Activated T-helper 1 cell treated with anti-CD3 and anti-CD28 coated beads, Interleukin-12 subunit alpha, Interleukin-12 subunit beta, Interleukin-2, Interleukin-4 antibody, amounts not matched to agents 30 ng/mL and 10 ng/mL and 1 ng/mL, durations not matched to agents 14 hours and 24 hours and 36 hours (primary cell): ENCODE results near the gene CERCAM. TPM values are rescaled to one million over a fixed set of nuclear protein-coding genes. Genes with fewer than 3 reads are reported as not detected.
"Not testable (repeated sequence)": the region's sequence is repeated elsewhere in the genome, so short reads cannot be mapped to it uniquely, and the experiment has no call there.

Experiments used
- DNase-seq: peaks from one replicate; pipeline ENCODE4 v3.0.0; 2021; ENCODE audit warnings: low spot score
- H3K27ac Mint-ChIP-seq: one replicate; pipeline ENCODE4 v1.8.0; 2021; ENCODE audit warnings: mild to moderate bottlenecking, mixed read lengths
- H3K27me3 Mint-ChIP-seq: one replicate; pipeline ENCODE4 v1.8.0; 2022; ENCODE audit warnings: mild to moderate bottlenecking, moderate library complexity, mixed read lengths; ENCODE audit not compliant: insufficient read depth
- H3K36me3 Mint-ChIP-seq: one replicate; pipeline ENCODE4 v1.8.0; 2021; ENCODE audit warnings: low read depth, mixed read lengths
- H3K4me1 Mint-ChIP-seq: one replicate; pipeline ENCODE4 v1.8.0; 2021; ENCODE audit warnings: low read depth, mixed read lengths
- H3K4me3 Mint-ChIP-seq: one replicate; pipeline ENCODE4 v1.8.0; 2021; ENCODE audit warnings: mild to moderate bottlenecking, moderate library complexity, mixed read lengths
- H3K9me3 Mint-ChIP-seq: one replicate; pipeline ENCODE4 v1.8.0; 2021; ENCODE audit warnings: mixed read lengths
- intact Hi-C: fragments of 100-400 bp; cut with micrococcal nuclease; formaldehyde crosslinking; loops from one replicate; pipeline ENCODE4 v1.15.1; 2024
- total RNA-seq: library from RNA; stranded (reverse); gene quantifications from 2 replicates; pipeline ENCODE4 v1.2.3, GENCODE V29; 2022

Gene CERCAM
- total RNA-seq, 1 donor from 2014 or later, result 1.6 TPM

DNA sequence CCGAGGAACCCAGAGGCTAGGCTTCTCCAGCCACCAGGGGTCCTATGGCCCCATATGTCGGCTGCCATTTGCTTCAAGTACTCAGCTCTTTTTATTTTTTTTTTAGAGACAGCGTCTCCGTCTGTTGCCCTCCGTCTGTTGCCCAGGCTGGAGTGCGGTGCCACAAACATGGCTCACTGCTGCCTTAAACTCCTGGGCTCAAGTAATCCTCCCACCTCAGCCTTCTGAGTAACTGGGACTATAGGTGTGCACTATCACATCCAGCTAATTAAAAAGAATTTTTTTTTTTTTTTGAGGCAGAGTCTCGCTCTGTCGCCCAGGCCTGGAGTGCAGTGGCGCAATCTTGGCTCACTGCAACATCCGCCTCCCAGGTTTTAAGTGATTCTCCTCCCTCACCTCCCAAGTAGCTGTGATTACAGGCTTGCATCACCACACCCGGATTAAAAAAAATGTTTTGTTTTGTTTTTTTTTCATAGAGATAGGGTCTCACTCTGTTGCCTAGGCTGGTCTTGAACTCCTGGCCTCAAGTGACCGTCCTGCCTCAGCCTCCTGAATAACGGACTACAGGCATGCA, 8.9 kb downstream of the CERCAM start:
- intact Hi-C loops, result no loop called here
- H3K27me3 Mint-ChIP-seq, result peaks cover 4% of the 10 kb centered on the region

DNA sequence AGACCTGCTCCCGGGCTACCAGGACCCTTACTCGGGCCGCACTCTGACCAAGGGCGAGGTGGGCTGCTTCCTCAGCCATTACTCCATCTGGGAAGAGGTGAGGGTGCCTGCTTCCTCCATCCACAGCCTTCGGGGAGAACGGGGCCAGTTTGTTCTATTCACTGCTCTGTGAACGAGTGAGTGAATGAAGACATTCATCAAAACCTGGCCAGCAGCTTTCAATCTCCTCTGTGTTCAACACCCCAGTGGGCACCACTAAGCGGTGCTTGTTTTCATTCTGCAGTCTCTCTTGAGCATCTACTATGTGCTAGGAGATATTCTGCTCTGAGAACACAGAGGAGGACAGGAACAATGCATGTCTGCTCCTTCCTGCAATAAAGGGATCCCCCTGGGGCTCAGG, 10.6 kb downstream of the CERCAM start:
- H3K27ac Mint-ChIP-seq, result peak overlapping the region; percentile 2
- no peaks in the 10 kb centered on the region for H3K4me1 Mint-ChIP-seq
- H3K4me3 Mint-ChIP-seq, result no peak overlapping the region

More for the DNA sequence above, 8.9 kb downstream of the CERCAM start:
- H3K4me3 Mint-ChIP-seq, result no peak overlapping the region
- no peak for DNase-seq
- H3K27ac Mint-ChIP-seq, result no peak overlapping the region
- no peaks in the 10 kb centered on the region for H3K36me3 Mint-ChIP-seq
- no peaks in the 10 kb centered on the region for H3K9me3 Mint-ChIP-seq
- no peaks in the 10 kb centered on the region for H3K4me1 Mint-ChIP-seq

DNA sequence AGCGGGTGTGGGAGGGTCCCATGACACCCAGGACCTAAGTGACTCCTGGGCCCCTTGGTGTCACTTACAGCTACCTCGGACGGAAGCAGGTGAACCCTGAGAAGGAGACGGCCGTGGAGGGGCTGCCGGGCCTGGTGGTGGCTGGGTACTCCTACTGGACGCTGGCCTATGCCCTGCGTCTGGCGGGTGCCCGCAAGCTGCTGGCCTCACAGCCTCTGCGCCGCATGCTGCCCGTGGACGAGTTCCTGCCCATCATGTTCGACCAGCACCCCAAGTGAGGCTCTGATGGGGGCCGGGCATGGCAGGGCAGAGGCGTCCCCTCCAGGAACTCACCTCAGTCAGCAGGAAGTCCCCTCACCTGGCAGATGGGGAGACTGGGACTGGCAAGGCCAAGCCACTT, 13.7 kb downstream of the CERCAM start:
- Mint-ChIP-seq H3K9me3 (no peaks in the 10 kb centered on the region), H3K27ac (no peak overlapping the region), H3K4me1 (peaks cover 5% of the 10 kb centered on the region), H3K27me3 (peaks cover 2% of the 10 kb centered on the region), H3K4me3 (no peak overlapping the region), H3K36me3 (no peaks in the 10 kb centered on the region)
- intact Hi-C loops, result no loop called here
- DNase-seq, result no peak

More for the DNA sequence above, 10.6 kb downstream of the CERCAM start:
- intact Hi-C loops, result no loop called here
- H3K27me3 Mint-ChIP-seq, result peaks cover 4% of the 10 kb centered on the region
- DNase-seq, result no peak
- no peaks in the 10 kb centered on the region for H3K36me3 Mint-ChIP-seq
- H3K9me3 Mint-ChIP-seq, result no peaks in the 10 kb centered on the region

DNA sequence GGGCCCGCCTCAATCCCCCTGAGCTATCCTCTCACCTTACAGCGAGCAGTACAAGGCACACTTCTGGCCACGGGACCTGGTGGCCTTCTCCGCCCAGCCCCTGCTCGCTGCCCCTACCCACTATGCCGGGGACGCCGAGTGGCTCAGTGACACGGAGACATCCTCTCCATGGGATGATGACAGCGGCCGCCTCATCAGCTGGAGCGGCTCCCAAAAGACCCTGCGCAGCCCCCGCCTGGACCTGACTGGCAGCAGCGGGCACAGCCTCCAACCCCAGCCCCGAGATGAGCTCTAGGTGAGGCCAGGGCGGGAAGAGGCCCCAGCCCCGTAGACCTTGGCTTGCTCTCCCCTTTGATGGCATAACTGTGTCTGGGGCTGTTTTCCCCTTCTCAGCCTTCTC, 15.0 kb downstream of the CERCAM start:
- Mint-ChIP-seq H3K4me3 (no peak overlapping the region), H3K27ac (no peak overlapping the region), H3K9me3 (no peaks in the 10 kb centered on the region), H3K36me3 (no peaks in the 10 kb centered on the region), H3K4me1 (peaks cover 5% of the 10 kb centered on the region), H3K27me3 (peaks cover 2% of the 10 kb centered on the region)
- intact Hi-C loops, result no loop called here
- DNase-seq, result no peak

DNA sequence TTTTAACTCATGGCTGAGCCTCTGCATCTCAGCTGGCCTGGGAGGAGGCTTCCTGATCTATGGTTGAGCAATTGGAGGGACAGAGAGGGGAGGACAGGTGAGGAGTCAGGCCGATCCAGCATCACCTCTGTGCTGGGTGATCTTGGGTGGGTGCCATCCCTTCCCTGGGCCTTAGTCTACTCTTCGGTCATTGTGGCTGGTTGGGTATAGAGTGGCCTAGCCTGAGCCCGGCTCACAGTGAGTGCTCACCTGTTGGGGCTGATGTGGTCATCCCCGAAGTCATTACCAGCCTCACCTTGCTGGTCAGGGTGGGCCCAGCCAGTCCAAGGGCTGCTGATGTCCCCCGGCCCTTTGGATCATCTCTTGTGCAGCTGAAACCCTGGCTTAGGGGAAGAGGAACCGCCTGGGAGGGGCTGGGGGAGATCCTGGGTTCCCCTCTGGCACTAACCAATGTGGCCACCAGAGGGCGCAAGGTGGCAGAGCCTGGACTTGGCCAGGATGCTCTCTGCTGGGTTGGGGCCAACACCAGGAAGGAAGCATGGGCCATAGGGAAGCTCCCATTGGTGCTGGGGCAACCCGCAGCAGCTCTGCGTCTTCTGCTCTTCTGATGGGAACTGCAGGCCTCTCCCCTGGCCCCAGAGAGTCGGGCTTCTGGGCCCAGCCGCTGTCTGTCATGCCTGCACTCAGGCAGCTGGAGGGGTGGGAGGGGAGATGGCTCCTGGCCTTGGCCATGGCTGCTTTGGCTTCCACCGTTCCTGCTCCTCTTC, 17.9 kb downstream of the CERCAM start:
- H3K27ac Mint-ChIP-seq, result no peak overlapping the region
- intact Hi-C loops, result no loop called here

DNA sequence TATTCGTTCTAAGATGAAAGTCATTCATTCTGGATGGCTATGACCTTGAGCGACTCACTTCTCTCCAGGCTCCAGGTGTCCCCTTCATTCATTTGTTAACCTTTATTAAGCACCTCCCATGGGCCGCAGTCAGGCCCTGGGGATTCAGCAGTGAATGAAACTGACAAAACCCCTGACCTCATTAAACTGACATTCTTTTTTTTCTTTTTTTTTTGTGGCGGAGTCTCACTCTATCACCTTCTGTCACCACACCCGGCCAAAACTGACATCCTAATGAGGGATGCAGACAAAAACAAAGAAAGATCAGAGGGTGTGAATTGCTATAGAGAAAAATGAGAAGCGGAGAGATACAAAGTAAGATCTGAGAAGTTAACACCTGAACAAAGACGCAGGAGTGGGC, 18.6 kb downstream of the CERCAM start:
- no peak overlapping the region for H3K27ac Mint-ChIP-seq
- no peak overlapping the region for H3K4me3 Mint-ChIP-seq
- DNase-seq, result no peak
- H3K9me3 Mint-ChIP-seq, result no peaks in the 10 kb centered on the region
- no peaks in the 10 kb centered on the region for H3K27me3 Mint-ChIP-seq
- intact Hi-C loops, result no loop called here
- peaks cover 5% of the 10 kb centered on the region for H3K4me1 Mint-ChIP-seq
- no peaks in the 10 kb centered on the region for H3K36me3 Mint-ChIP-seq

More for the DNA sequence above, 17.9 kb downstream of the CERCAM start:
- Mint-ChIP-seq H3K36me3 (no peaks in the 10 kb centered on the region), H3K4me3 (no peak overlapping the region), H3K9me3 (no peaks in the 10 kb centered on the region), H3K27me3 (no peaks in the 10 kb centered on the region), H3K4me1 (peaks cover 5% of the 10 kb centered on the region)
- peak; percentile 74 for DNase-seq

DNA sequence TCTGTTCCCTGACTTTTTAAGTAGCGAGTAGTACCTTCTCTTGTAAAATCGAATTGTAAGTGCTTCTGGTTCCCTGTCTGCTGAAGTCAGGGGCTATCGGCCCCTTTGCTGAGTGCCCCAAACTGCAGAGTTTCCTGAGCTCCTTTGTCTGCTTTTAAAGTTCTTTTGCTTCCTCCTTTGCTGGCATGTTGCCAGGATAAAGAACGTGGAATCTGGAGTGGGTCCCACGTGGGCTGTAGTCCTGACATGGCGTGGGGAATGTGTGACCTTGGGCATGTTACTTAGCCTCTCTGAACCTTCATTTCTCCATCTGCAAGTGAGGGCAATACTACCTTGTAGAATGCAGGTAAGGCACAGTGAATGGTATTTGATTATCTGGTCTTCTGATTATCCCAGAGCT, 21.5 kb downstream of the CERCAM start:
- Mint-ChIP-seq H3K4me3 (no peak overlapping the region), H3K27me3 (peaks cover 1% of the 10 kb centered on the region), H3K27ac (no peak overlapping the region), H3K4me1 (peaks cover 5% of the 10 kb centered on the region), H3K36me3 (no peaks in the 10 kb centered on the region), H3K9me3 (no peaks in the 10 kb centered on the region)
- intact Hi-C loops, result no loop called here
- DNase-seq, result no peak

DNA sequence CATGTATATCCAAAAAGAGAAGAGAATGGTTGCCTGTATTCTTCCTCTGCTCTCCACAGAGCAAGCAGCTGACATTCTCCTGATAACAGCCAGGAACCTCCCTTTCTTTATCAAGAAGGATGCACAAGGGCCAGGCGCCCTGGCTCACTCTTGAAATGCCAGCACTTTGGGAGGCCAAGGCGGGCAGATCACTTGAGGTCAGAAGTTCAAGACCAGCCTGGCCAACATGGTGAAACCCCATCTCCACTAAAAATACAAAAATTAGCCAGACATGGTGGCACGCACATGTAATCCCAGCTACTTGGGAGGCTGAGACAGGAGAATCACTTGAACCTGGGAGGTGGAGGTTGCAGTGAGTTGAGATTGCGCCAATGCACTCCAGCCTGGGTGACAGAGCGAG, 25.8 kb downstream of the CERCAM start:
- H3K27ac Mint-ChIP-seq, result not testable (repeated sequence)

DNA sequence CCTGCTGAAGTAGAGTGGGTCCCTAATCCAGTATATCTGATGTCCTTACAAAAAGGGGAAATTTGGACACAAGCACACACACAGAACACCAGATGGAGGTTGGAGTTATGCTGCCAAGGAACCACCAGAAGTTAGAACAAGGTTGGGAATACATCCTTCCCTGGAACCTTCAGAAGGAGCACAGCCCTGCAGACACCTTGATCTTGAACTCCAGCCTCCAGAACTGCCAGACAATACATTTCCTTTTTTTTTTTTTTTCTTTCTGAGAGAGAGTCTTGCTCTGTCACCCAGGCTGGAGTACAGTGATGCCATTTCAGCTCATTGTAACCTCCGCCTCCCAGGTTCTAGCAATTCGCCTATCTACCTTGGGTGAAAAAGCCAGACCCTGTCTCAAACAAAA, 28.1 kb downstream of the CERCAM start:
- Mint-ChIP-seq H3K4me1 (no peaks in the 10 kb centered on the region), H3K36me3 (no peaks in the 10 kb centered on the region), H3K27me3 (peaks cover 6% of the 10 kb centered on the region), H3K4me3 (no peak overlapping the region), H3K27ac (no peak overlapping the region), H3K9me3 (no peaks in the 10 kb centered on the region)
- intact Hi-C loops, result no loop called here
- no peak for DNase-seq

More for the DNA sequence above, 25.8 kb downstream of the CERCAM start:
- H3K27me3 Mint-ChIP-seq, DNase-seq, intact Hi-C loops, H3K36me3 Mint-ChIP-seq, H3K4me3 Mint-ChIP-seq, H3K4me1 Mint-ChIP-seq, H3K9me3 Mint-ChIP-seq: not testable (repeated sequence)

DNA sequence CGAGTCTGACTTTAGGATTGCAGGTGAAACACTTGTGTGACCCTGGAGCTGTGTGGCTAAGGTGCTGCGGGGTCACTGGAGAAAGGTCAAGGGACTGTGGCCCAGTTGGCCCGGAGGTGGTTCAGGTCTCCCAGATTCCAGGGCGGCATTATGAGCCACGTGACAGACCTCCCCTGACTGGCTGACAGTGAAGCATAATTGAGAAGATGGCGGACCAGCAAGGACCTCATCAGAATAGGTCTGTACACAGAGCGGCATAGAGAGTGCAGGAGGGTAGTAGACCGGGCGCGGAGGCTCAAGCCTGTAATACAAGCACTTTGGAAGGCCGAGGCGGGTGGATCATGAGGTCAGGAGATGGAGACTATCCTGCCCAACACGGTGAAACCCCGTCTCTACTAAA, 34.3 kb downstream of the CERCAM start:
- no peak for DNase-seq
- Mint-ChIP-seq H3K4me3 (peak overlapping the region; percentile 60), H3K27me3 (peaks cover 3% of the 10 kb centered on the region), H3K4me1 (peaks cover 13% of the 10 kb centered on the region), H3K9me3 (no peaks in the 10 kb centered on the region), H3K27ac (peak overlapping the region; percentile 31), H3K36me3 (peaks cover 10% of the 10 kb centered on the region)
- intact Hi-C loops, result loop anchor here (5.0 kb wide), 1 partner anchor 362 kb away; the partner anchor contains the start of gene ENDOG

DNA sequence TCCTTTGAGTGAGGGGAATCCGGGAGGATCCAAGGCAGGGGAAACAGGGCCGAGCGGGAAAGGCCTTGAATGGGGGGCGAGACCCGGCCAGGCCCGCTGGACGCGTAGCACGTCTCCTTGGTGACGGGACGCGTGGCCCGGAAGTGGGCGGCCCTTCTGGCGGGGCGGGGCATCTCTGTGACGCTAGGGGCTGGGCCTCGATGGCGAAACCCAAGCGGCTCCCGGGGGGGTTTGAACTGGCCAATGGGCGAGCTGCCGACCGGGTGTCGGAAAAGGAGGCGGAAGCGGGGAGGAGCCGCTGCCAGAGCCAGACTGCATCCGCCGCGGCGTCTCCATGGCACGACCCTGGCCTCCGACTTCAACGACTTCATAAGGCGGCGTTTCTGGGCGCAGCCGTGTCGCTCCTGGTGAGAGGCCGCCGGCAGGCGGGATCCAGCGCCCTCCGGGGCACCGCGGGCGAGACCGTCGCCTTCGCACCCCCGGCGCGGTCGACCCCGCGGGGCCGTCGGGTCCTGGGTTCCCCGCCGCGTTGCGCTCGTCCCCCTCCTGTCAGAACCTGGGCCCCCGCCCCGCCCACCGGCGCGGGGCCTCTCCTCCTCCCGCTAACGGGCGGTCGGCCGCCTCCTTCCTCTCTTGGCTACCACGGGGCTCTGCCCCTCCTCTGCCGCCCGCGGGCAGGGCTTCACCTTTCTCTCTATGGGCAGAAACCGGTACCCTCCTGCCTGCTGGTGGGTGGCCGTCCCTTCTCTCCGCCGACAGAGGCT, 35.4 kb downstream of the CERCAM start, which contains the start of gene ODF2:
TSS of gene ODF2 (plus strand) at position 158 of the 764 bp plus-strand sequence. CDS start at position 244, 86 bp downstream.
- Mint-ChIP-seq H3K9me3 (no peaks in the 10 kb centered on the region), H3K27me3 (peaks cover 3% of the 10 kb centered on the region), H3K4me3 (peak within 1 kb of the TSS; percentile 93), H3K36me3 (peaks cover 13% of the 10 kb centered on the region), H3K4me1 (peaks cover 13% of the 10 kb centered on the region), H3K27ac (peak within 1 kb of the TSS; percentile 98)
- intact Hi-C loops, result loop anchor here (1.0 to 5.0 kb wide), 12 partner anchors 36 to 654 kb away; partner anchors contain the start of genes CERCAM, COQ4, CRAT and DOLK
- DNase-seq, result peak; percentile 98

DNA sequence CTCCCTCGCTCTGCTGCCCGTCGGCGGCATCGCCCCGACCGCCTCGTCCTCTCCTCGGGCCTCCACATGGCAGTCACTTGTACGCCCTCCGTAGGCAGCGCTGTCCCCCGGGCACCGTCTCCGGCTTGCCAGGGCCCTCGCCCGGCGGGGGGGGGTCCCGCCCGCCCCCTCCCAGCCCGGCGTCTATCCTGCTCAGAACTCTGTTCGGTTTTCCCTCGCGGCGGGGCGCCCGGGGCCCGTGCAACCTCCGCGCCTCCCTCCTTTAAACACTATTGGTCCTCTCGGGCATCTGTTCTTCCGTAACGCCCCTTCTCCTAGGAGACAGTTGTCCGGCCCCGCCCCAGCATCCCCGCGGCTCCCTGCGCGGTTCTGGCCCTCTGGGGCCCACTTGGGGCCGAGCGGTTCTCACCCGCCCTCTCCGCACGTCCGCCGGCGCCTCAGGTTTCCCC, 36.0 kb downstream of the CERCAM start:
- peak overlapping the region; percentile 98 for H3K27ac Mint-ChIP-seq
- peak; percentile 73 for DNase-seq
- peaks cover 13% of the 10 kb centered on the region for H3K4me1 Mint-ChIP-seq
- no peaks in the 10 kb centered on the region for H3K9me3 Mint-ChIP-seq
- H3K4me3 Mint-ChIP-seq, result peak overlapping the region; percentile 93
- intact Hi-C loops, result loop anchor here (1.0 to 5.0 kb wide), 12 partner anchors 36 to 654 kb away; partner anchors contain the start of genes CERCAM, COQ4, CRAT and DOLK
- peaks cover 3% of the 10 kb centered on the region for H3K27me3 Mint-ChIP-seq
- H3K36me3 Mint-ChIP-seq, result peaks cover 13% of the 10 kb centered on the region
